Thyroid gland (tissue), 4 donors: Measurements from ENCODE around the gene ZNF280B.

Source experiments
- POLR2A ChIP-seq, 2 donors: fragments of 450-650 bp; IDR thresholded peaks; one replicate each; pipeline ENCODE4 v1.6.1; 2017; ENCODE audit warnings: antibody characterized with exemption in 2 of 2, mild to moderate bottlenecking in 2 of 2, moderate library complexity in 1 of 2
- TF ChIP-seq, protein P1 (sequence below), 6 experiments: fragments of 200-600 bp in 3 of 6; fragments of 450-650 bp in 3 of 6; sonication (generic) in 3 of 6; IDR thresholded peaks; one replicate each; pipeline ENCODE4 v1.5.1; 2016 to 2019; ENCODE audit warnings: antibody characterized with exemption in 6 of 6, mild to moderate bottlenecking in 2 of 6, inconsistent platforms in 1 of 6, moderate library complexity in 1 of 6

DNA sequence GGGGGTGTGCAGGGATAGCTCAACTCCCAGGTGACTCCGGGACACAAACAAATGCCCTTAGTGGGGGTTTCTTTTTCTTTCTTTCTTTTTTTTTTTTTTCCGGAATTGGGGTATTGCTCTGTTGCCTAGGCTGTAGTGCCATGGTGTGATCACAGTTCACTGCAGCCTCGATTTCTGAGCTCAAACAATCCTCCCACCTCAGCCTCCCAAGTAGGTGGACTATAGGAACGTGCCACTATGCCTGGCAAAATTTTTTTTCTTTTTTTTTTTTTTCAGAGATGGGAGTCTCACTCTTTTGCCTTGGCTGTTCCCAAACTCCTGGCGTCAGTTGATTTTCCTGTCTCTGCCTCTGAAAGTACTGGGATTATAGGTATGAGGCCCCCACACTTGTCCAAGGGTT is 25.3 kb upstream of the ZNF280B start:
- TF ChIP-seq, protein P1, sequence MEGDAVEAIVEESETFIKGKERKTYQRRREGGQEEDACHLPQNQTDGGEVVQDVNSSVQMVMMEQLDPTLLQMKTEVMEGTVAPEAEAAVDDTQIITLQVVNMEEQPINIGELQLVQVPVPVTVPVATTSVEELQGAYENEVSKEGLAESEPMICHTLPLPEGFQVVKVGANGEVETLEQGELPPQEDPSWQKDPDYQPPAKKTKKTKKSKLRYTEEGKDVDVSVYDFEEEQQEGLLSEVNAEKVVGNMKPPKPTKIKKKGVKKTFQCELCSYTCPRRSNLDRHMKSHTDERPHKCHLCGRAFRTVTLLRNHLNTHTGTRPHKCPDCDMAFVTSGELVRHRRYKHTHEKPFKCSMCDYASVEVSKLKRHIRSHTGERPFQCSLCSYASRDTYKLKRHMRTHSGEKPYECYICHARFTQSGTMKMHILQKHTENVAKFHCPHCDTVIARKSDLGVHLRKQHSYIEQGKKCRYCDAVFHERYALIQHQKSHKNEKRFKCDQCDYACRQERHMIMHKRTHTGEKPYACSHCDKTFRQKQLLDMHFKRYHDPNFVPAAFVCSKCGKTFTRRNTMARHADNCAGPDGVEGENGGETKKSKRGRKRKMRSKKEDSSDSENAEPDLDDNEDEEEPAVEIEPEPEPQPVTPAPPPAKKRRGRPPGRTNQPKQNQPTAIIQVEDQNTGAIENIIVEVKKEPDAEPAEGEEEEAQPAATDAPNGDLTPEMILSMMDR (IDR thresholded peaks at IDR 0.05), result no peak
- no peak for TF ChIP-seq POLR2A (IDR thresholded peaks at IDR 0.05)
